Fibroblast of peridontal ligament (primary cell): Measurements from ENCODE around the gene SCN8A.
"Not testable (repeated sequence)": the region's sequence is repeated elsewhere in the genome, so short reads cannot be mapped to it uniquely, and the experiment has no call there.

Experiments used
- DNase-seq: peaks from one replicate; pipeline ENCODE4 v3.0.0-alpha.2; 2010; ENCODE audit errors: extremely low read depth

Gene SCN8A

GRCh38 chr12:51622564-51622963 lies 31.5 kb downstream of the SCN8A start:
- peak; percentile 46 for DNase-seq

GRCh38 chr12:51625370-51625769 lies 34.3 kb downstream of the SCN8A start:
- DNase-seq = no peak

DNA sequence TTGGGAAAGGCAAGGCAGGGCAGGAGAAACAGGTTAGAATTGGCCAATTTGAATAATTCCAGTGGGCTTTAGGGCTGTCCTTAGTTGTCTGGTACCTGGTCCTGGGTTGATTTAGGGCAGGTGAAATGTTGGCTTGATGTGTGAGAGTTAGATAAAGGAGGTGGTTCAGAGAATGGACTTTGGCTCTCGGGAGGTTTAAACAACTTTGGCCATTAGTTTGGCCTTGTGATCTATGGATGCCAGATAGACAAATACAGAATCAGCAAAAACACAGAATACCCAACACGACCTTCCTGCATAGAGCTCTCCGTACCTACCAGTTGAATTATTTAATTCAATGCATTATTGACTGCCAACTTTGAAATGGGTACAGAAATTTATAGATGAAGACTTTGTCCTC lies 35.1 kb downstream of the SCN8A start:
- no peak for DNase-seq

- DNase-seq = no peak
Observed at GRCh38 chr12:51626629-51627028, 35.6 kb downstream of the SCN8A start.

DNA sequence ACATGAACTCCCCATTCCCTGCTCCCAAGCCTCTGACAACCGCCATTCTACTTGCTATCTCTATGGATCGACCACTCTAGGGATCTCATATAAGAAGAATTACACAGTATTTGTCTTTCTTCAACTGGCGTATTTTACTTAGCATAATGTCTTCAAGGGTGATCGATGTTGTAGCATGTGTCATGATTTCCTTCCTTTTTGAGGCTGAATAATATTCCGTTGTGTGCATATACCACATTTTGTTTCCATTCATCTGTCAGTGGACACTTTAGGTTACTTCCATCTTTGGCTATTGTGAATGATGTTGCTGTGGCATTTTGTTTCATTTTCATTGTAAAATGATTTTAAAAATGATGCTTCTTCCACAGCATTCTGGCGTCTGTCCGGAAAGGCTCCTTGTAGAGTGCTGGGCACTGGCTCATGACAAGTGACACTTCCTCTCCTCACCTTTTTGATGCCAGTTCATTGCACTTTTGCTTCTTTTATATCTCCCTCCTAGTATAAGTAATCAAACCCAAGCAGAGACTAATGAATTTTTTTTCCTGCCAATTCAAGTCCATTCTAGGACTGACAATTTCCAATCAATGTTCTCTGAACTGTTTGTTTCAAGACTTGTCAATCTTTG lies 39.3 kb downstream of the SCN8A start:
- no peak for DNase-seq

DNA sequence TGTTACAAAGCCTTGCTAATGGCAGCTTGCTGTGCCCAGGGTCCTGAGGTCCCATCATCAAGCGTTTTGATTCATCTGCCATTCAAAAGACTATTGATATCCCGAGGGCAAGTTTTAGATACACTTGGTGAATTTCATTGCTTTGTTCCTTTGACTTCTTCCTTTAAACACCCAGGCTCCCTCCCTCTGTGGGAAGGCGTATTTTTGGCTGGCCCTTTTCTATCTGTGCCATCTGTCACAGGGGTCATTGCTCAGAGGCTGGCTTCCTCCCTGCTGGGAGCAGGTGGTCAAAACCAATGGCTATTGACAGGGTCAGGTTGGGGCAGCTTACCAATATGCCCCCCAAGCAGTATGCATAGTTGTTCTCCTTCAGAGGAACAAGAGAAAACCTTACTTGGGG lies 40.0 kb downstream of the SCN8A start:
- DNase-seq = no peak

- peak; percentile 69 for DNase-seq
Observed at GRCh38 chr12:51631591-51631990, 40.6 kb downstream of the SCN8A start.

- DNase-seq = no peak
Observed at GRCh38 chr12:51632623-51633022, 41.6 kb downstream of the SCN8A start.

GRCh38 chr12:51635346-51635745 lies 44.3 kb downstream of the SCN8A start:
- DNase-seq = no peak

GRCh38 chr12:51636581-51636980 lies 45.5 kb downstream of the SCN8A start:
- DNase-seq = peak; percentile 55

- no peak for DNase-seq
Observed at GRCh38 chr12:51636986-51637385, 46.0 kb downstream of the SCN8A start.

DNA sequence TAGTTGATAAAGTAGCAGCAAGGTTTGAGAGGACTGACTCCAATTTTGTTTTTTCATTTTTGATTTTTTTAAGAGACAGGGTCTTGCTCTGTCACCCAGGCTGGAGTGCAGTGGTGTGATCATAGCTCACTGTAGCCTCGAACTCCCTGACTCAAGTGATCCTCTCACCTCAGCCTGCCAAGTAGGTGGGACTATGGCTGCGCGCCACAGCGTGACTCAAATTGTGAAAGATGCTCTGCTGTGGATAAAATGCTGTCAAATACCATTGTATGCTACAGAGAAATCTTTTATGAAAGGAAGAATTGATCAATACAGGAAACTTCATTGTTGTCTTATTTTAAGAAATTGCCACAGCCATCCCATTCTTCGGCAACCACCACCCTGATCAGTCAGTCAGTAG lies 48.3 kb downstream of the SCN8A start:
- peak; percentile 38 for DNase-seq

DNA sequence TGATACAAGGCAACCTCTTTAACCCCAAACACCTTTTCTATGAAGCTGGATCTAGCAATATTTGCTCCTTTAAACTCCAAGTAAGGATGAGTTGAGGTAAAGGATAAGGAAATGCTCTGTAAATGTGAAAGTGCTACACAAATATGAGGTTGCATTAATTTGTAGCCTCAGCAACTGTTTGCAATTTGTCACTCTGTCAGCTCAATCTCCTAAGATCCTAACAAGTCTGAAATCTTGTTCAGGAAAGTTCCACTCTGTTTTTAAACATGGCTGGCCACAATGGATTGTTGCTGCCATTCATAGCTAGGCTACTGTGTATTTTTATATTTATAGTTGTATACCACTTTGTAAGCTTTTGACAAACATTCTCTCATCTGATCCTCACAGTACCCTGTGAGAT lies 51.3 kb downstream of the SCN8A start:
- DNase-seq = no peak

GRCh38 chr12:51643951-51644350 lies 52.9 kb downstream of the SCN8A start:
- peak; percentile 13 for DNase-seq

DNA sequence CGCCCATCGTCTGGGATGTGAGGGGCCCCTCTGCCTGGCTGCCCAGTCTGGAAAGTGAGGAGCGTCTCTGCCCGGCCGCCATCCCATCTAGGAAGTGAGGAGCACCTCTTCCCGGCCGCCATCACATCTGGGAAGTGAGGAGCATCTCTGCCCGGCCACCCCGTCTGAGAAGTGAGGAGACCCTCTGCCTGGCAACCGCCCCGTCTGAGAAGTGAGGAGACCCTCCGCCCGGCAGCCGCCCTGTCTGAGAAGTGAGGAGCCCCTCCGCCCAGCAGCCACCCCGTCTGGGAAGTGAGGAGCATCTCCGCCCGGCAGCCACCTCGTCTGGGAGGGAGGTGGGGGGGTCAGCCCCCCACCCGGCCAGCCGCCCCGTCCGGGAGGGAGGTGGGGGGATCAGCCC lies 53.7 kb downstream of the SCN8A start:
- not testable (repeated sequence) for DNase-seq

DNA sequence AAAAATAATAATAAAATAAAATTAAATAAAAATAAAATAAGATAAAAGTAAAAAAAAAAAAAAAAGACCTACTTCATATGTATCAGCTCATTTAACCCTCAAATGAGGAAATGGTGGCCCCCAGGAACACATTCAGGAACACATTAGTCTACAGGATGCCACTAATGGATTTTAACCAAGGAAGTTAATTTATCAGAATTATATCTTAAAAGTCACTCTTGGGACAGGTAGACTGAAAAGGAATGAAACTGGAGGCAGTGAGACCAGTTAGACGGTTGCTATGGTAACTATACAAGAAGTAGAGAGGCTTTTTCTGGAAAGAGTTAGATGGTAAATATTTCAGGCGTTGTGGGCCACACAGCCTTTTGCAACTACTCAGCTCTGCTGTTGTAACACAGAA lies 54.9 kb downstream of the SCN8A start:
- no peak for DNase-seq

GRCh38 chr12:51647647-51648046 lies 56.6 kb downstream of the SCN8A start:
- no peak for DNase-seq

- DNase-seq = peak; percentile 35
Observed at GRCh38 chr12:51653431-51653830, 62.4 kb downstream of the SCN8A start.

- DNase-seq = no peak
Observed at GRCh38 chr12:51661199-51661598, 70.2 kb downstream of the SCN8A start.

- peak; percentile 31 for DNase-seq
Observed at GRCh38 chr12:51661836-51662235, 70.8 kb downstream of the SCN8A start.

DNA sequence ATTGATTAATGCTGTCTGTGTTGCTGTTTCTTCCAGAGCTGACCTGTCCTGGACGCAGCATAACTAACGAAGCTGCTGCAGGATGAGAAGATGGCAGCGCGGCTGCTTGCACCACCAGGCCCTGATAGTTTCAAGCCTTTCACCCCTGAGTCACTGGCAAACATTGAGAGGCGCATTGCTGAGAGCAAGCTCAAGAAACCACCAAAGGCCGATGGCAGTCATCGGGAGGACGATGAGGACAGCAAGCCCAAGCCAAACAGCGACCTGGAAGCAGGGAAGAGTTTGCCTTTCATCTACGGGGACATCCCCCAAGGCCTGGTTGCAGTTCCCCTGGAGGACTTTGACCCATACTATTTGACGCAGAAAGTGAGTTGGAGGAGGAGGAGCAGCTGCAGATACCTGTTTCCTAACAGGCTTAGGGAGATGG lies 71.7 kb downstream of the SCN8A start:
- no peak for DNase-seq

DNA sequence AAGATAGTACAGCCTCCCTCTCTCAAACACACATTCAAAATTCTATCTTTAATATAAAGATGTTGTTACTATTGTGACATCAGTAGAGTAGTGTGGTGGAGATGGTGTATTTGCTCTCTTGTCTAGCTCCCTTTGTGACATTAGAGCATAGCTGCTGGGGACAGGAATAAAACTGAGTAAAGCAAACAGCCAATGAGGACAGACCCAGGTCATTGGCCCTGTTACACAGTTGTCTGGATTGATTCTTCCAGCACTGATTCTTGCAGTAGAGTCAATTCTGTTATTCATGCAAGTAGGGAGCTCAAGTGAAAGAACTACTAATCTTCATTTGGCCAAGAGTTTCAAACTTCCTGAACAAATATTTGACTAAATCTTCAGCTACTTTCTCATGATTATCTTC lies 72.4 kb downstream of the SCN8A start:
- no peak for DNase-seq

DNA sequence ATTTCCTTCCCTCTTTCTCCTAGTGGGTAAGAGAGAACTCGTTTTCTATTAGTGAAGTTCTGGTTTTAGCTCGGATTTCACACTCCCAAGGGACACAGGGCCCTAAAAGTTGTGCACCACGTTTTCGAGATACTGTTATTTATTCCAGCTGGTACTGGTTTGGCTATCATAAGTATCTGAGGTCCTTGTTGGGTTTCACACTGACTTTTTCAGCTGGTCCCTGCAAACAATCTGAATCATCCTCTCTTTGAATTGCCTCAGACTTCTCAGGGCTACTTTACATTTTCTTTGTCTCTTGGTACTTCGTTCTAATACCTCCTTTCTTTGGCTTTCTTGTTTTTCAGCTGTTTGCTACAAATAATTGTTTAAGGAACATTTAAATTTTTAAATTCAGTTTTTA lies 75.7 kb downstream of the SCN8A start:
- peak; percentile 73 for DNase-seq

DNA sequence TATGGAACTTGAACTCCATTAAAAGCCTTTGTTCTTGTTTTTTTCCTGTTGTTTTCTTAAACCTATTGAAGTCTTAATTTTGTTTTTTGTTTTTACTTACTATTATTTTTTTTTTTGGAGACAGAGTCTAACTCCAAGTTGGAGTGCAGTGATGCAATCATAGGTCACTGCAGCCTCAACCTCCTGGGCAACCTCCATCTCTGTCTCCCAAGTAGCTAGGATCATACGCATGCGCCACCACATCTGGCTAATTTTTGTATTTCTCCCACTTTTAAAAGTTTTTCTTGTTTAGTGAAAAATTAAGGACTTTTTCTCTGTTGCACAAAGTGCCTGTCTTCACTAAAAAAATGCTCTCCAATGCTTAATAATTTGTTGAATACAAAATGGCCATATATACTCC lies 76.2 kb downstream of the SCN8A start:
- no peak for DNase-seq
